ENCODE data around the gene CCDC28A.
"Not testable (repeated sequence)": the region's sequence is repeated elsewhere in the genome, so short reads cannot be mapped to it uniquely, and the experiment has no call there.

CCDC28A gene

GRCh38 chr6:138773177-138774091, at the start of gene CCDC28A:
Gene CCDC28A, plus strand, starts transcription at chr6:138773769. Its CDS starts 2,352 bp downstream, at chr6:138776121.
- DNase-seq (ENCODE audit: low read depth), result peak; percentile 89

DNA sequence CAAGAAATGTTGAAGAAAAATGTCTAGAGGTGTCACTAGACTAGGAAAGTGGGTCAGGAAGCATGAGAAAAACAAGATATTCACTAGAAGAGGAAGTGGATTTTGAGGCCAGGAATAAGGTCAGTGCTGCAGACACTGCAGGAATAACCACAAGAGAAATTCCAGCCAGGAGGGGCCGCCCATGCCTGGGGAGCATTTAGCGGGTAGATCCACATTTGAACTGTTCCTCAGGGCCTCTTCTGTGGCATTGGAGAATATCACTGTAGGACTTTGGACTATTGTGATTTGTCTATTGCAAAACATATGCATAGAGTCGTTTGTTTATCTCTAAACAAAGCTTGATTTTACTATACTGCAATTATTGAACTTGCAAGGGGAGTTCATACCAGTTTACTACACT, 49.6 kb upstream of the CCDC28A start:
- peak; percentile 21 for DNase-seq (ENCODE audit: low read depth)

- DNase-seq (ENCODE audit: low read depth), result no peak
Measured at GRCh38 chr6:138726066-138726756, 47.4 kb upstream of the CCDC28A start.

GRCh38 chr6:138726757-138727097, 46.8 kb upstream of the CCDC28A start:
- no peak for DNase-seq (ENCODE audit: low read depth)

DNA sequence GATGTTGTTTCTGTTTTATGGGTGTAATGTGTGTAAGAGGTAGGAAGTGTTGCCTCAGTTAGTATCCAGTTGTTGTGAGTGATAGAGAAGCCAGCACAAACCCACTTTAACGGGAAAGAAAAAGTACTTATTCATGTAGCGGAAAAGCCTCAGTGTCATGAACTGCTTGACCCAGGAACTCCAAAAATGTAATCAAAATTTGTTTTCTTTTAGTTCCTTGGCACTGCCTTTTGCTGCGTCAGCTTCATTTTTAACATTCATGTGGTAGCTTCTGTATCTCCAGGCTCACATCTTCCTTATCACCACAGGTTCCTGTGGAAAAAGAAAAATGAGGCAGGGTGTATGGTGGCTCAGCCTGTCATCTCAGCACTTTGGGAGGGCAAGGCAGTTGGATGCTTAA, 46.4 kb upstream of the CCDC28A start:
- DNase-seq (ENCODE audit: low read depth), result no peak

GRCh38 chr6:138728662-138729061, 44.9 kb upstream of the CCDC28A start:
- no peak for DNase-seq (ENCODE audit: low read depth)

GRCh38 chr6:138730037-138730436, 43.5 kb upstream of the CCDC28A start:
- DNase-seq (ENCODE audit: low read depth), result not testable (repeated sequence)

DNA sequence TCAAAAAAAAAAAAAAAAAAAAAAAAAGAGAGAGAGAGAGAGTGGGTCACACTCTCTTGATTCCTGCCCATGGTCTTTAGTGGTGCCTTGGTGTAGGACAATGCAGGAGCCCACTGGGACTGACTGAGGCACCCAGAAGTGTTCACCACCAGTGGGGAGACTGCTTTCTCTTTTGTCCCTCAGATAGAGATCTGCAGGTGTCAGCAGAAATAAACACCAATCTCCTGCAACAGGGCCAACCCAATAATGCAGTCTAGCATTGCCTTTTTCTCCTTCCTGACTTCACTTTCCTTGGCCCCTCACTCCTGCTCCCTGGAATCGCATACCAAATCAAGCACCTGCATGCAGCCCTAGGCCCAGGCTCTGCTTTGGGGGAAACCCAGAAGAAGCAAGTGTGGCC, 39.0 kb upstream of the CCDC28A start:
- no peak for DNase-seq (ENCODE audit: low read depth)

DNA sequence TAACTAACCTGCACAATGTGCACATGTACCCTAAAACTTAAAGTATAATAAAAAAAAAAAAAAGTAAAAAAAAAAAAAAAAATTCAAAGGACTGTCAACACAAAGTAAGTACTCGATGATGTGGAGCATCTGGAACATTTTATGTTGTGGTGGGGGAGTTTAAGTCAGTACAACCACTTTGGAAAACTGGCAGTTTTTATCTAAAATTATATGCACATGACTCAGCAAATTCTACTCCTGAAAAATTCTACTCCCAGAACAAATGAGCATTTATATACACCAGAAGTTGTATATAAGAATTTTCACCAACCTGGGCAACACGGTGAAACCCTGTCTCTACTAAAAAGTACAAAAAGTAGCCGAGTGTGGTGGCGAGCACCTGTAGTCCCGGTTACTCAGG, 36.9 kb upstream of the CCDC28A start:
- no peak for DNase-seq (ENCODE audit: low read depth)

- no peak for DNase-seq (ENCODE audit: low read depth)
Measured at GRCh38 chr6:138752017-138752416, 21.6 kb upstream of the CCDC28A start.

GRCh38 chr6:138757136-138757535, 16.4 kb upstream of the CCDC28A start:
- DNase-seq (ENCODE audit: low read depth), result no peak

GRCh38 chr6:138765896-138766655, 7.5 kb upstream of the CCDC28A start:
- DNase-seq (ENCODE audit: low read depth), result no peak

DNA sequence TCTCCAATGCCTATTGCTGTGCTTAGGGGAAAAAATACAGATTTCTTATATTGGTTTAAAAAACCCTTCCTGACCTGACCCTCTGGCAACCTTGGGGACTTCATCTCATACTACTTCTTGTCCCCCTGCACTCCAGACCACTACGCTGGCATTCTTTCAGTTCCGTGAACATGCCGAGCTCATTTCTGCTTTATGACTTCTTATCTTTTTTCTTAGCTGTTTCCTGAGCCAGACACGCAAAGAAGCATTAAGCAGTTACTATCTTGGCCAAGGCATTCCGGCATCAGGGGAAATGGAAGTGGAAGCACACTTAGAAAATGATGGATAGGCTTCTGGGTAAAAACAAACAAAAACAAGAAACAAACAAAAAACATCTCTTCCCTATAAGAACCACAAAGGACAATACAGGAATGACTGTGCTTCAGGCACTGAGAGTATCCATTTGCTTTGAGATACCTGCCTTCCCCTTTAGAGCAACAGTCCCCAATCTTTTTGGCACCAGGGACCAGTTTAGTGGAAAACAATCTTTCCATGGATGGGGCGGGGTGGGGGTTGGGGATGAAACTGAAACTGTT, 4.4 kb upstream of the CCDC28A start:
- DNase-seq (ENCODE audit: low read depth), result no peak

GRCh38 chr6:138772596-138773176, 883 bp upstream of the CCDC28A start:
- DNase-seq (ENCODE audit: low read depth), result no peak

DNA sequence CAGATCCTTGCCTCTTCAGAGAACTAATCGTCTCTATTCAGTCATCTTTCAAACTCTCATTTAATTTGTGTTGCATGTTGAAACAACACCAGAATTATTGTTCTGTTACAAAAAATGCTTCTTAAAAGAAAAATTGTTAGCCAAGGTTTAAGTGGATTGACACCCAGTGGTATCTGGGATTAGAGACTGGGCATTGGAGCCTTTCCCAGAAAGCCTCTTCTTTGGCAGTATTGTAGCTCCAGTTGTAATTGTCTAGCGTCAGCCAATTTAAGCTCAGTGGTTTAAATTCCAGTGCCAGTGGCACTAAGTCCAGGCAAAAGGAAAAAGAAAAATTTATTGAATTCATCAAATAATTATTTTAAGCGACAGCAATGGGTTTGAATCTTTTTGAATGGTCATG, 801 bp downstream of the CCDC28A start:
- DNase-seq (ENCODE audit: low read depth), result no peak

- no peak for DNase-seq (ENCODE audit: low read depth)
Measured at GRCh38 chr6:138776659-138777058, 3.1 kb downstream of the CCDC28A start.

GRCh38 chr6:138778331-138778730, 4.8 kb downstream of the CCDC28A start:
- no peak for DNase-seq (ENCODE audit: low read depth)

- DNase-seq (ENCODE audit: low read depth), result no peak
Measured at GRCh38 chr6:138782243-138782642, 8.7 kb downstream of the CCDC28A start.

DNA sequence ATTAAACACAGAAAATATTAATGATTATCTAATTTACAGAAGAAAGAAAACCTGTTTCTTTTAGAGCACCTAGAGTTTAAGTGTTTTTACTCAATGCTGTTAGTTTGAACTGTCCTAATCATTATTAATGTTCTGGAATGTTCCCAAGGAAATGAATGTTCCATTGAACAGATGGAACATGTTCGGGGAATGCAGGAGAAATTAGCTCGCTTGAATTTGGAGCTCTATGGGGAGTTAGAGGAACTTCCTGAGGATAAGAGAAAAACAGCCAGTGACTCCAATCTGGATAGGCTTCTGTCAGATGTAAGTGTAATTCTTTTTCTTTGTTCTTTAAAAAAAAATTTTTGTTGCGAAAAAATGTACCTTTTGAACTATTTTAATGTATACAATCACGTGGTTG, 11.5 kb downstream of the CCDC28A start:
- no peak for DNase-seq (ENCODE audit: low read depth)

DNA sequence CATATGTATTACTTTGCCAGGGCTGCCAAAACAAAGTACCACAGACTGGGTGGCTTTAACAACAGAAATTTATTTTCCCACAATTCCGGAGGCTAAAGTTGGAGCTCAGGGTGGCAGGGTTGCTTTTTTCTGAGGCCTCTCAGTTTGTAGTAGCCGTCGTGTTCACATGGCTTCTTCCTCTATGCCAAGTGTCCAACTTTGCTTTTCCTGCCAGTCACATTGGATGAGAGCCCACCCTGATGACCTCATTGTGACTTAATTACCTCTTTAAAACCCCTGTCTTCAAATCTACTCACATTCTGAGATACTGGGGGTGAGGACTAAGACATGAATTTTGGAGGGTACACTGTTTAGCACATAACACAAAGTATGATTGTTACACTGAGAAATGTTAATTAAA, 12.4 kb downstream of the CCDC28A start:
- no peak for DNase-seq (ENCODE audit: low read depth)

DNA sequence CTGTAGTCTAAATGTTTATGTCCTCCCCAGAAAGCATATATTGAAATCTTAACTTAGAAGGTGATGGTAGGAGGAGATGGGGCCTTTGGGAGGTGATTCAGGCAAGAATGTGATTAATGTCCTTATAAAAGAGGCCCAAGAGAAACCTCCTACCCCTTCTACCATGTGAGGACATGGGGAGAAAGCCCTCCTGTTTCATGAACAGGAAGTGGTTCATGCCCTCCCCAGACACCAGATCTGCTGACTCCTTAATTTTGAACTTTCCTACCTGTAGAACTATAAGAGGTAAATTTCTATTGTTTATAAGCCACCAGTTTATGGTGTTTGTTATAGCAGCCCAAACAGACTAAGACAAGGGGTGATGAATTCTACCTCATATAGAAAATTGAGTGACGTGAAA, 13.6 kb downstream of the CCDC28A start:
- DNase-seq (ENCODE audit: low read depth), result no peak
